Endothelial cell of umbilical vein (primary cell): ENCODE data around the gene PID1. TPM values are rescaled to one million over a fixed set of nuclear protein-coding genes. Genes with fewer than 3 reads are reported as not detected.

Experiments used
- BruUV-seq: library from RNA; stranded (reverse); fragments of 400-500 nt; replicated peaks from 2 replicates; lab custom pipeline; 2021; lab: Mats Ljungman, UMichigan
- CTCF ChIA-PET: fragments of 300-600, 350-600 bp; sonication (Branson Sonifier 250); formaldehyde crosslinking; loops from one replicate; lab custom pipeline; 2021; ENCODE audit warnings: antibody characterized with exemption, inconsistent platforms; lab: Charles Lee
- POLR2A ChIA-PET: fragments of 300-600, 350-600 bp; sonication (Branson Sonifier 250); formaldehyde crosslinking; loops from one replicate; lab custom pipeline; 2021; ENCODE audit warnings: antibody characterized with exemption, inconsistent platforms; lab: Charles Lee
- DNase-seq: peaks from one replicate; pipeline ENCODE4 v3.0.0-alpha.2; 2011; ENCODE audit warnings: low read depth, low spot score
- FAIRE-seq: peaks from 2 replicates; lab custom pipeline; 2011; peaks lifted over from hg19 to GRCh38; lab: Jason Lieb, UNC
- H2AFZ ChIP-seq: 2 replicates; pipeline ENCODE4 v1.6.0; 2012; ENCODE audit warnings: low read depth, low read length, control low read depth, inconsistent platforms
- H3K27ac ChIP-seq: 2 replicates; pipeline ENCODE4 v1.5.1; 2011; ENCODE audit warnings: low read depth, mild to moderate bottlenecking, control low read depth, low read length, moderate library complexity; ENCODE audit not compliant: insufficient read depth
- H3K27me3 ChIP-seq, 2 experiments: 2 replicates each; pipeline versions ENCODE4 v1.6.0 to v1.6.1; 2011; ENCODE audit warnings: low read length in 2 of 2, mixed read lengths in 1 of 2; ENCODE audit not compliant: control insufficient read depth in 2 of 2, insufficient read depth in 2 of 2
- H3K36me3 ChIP-seq, 2 experiments: 2 replicates in 1 of 2; 3 replicates in 1 of 2; pipeline ENCODE4 v1.5.1; 2011; ENCODE audit warnings: low read length in 2 of 2, mild to moderate bottlenecking in 1 of 2, moderate library complexity in 1 of 2; ENCODE audit not compliant: control insufficient read depth in 2 of 2, insufficient read depth in 2 of 2; ENCODE audit errors: extremely low read depth in 1 of 2
- H3K4me1 ChIP-seq: 3 replicates; pipeline ENCODE4 v1.5.1; 2011; ENCODE audit warnings: mild to moderate bottlenecking, low read length; ENCODE audit not compliant: control insufficient read depth, insufficient read depth; ENCODE audit errors: extremely low read depth
- H3K4me2 ChIP-seq: 2 replicates; pipeline ENCODE4 v1.6.1; 2011; ENCODE audit warnings: low read length, control low read depth, mixed read lengths; ENCODE audit not compliant: insufficient read depth
- H3K4me3 ChIP-seq, 3 experiments: fragments of 200-600 bp in 1 of 3; sonication (generic), shearing (Covaris generic) in 1 of 3; replicated peaks in 1 of 3; 2 replicates each; pipeline ENCODE4 v1.5.1; 2011 to 2016; ENCODE audit warnings: control low read depth in 3 of 3, low read length in 3 of 3, mild to moderate bottlenecking in 2 of 3, inconsistent platforms in 1 of 3, low read depth in 1 of 3, moderate library complexity in 1 of 3; ENCODE audit not compliant: insufficient read depth in 1 of 3
- H3K79me2 ChIP-seq: 2 replicates; pipeline ENCODE4 v1.6.0; 2012; ENCODE audit warnings: low read length, inconsistent platforms; ENCODE audit not compliant: control insufficient read depth, insufficient read depth
- H3K9ac ChIP-seq: replicated peaks from 2 replicates; pipeline ENCODE3; 2011; ENCODE audit warnings: low read length, control low read depth; ENCODE audit not compliant: insufficient read depth; ENCODE audit errors: extremely low read depth
- H3K9me1 ChIP-seq: replicated peaks from 3 replicates; pipeline ENCODE4 v1.6.0; 2011; ENCODE audit warnings: mild to moderate bottlenecking, low read length; ENCODE audit not compliant: control insufficient read depth, insufficient read depth; ENCODE audit errors: extremely low read depth
- H3K9me3 ChIP-seq: replicated peaks from 2 replicates; pipeline ENCODE4 v1.5.1; 2012; ENCODE audit warnings: low read length, inconsistent platforms; ENCODE audit not compliant: control insufficient read depth, insufficient read depth
- H4K20me1 ChIP-seq: replicated peaks from 2 replicates; pipeline ENCODE3; 2011; ENCODE audit warnings: mild to moderate bottlenecking, low read length; ENCODE audit not compliant: control insufficient read depth, insufficient read depth; ENCODE audit errors: extremely low read depth
- EZH2 ChIP-seq: IDR thresholded peaks from 2 replicates; pipeline ENCODE4 v1.6.1; 2012; ENCODE audit warnings: borderline replicate concordance, low read depth, mild to moderate bottlenecking, moderate library complexity, low read length, inconsistent platforms; ENCODE audit not compliant: severe bottlenecking
- FOS ChIP-seq: IDR thresholded peaks from 2 replicates; pipeline ENCODE4 v1.6.1; 2011; ENCODE audit warnings: mild to moderate bottlenecking, low read length, moderate library complexity, borderline replicate concordance; ENCODE audit not compliant: insufficient read depth
- GATA2 ChIP-seq: IDR thresholded peaks from 2 replicates; pipeline ENCODE4 v1.7.0; 2011; ENCODE audit warnings: low read depth, mild to moderate bottlenecking, moderate library complexity, mixed read lengths, low read length; ENCODE audit not compliant: insufficient read length, insufficient read depth
- JUN ChIP-seq: IDR thresholded peaks from 2 replicates; pipeline ENCODE4 v1.6.1; 2011; ENCODE audit warnings: borderline replicate concordance, low read depth; ENCODE audit not compliant: insufficient read length, insufficient read depth
- MYC ChIP-seq: IDR thresholded peaks from one replicate; pipeline ENCODE4 v1.6.1; 2011; ENCODE audit warnings: mild to moderate bottlenecking, low read depth, low read length
- POLR2A ChIP-seq: IDR thresholded peaks from 2 replicates; pipeline ENCODE4 v1.6.1; 2012; ENCODE audit warnings: low read depth, mild to moderate bottlenecking, control low read depth, low read length
- POLR2AphosphoS5 ChIP-seq: IDR thresholded peaks from 2 replicates; pipeline ENCODE4 v1.6.1; 2012; ENCODE audit warnings: low read depth, mild to moderate bottlenecking, control low read depth, low read length, moderate library complexity; ENCODE audit not compliant: insufficient read depth
- dilution Hi-C: fragments of 300-500 bp; cut with MboI; formaldehyde crosslinking; loops from one replicate; pipeline ENCODE4 v1.15.0; 2019; ENCODE audit warnings: low sequenced_read_pairs; ENCODE audit not compliant: extremely low pct_ligation_motif_present
- intact Hi-C: fragments of 100-400 bp; cut with micrococcal nuclease; formaldehyde crosslinking; loops from one replicate; pipeline ENCODE4 v1.10.0; 2022
- polyA plus RNA-seq, 4 experiments: library from polyadenylated mRNA; depleted of rRNA in 3 of 4; stranded (reverse) in 3 of 4; unstranded in 1 of 4; fragments of >200 nt; gene quantifications; 2 replicates each; pipeline versions ENCODE4 v1.2.1 to v1.2.3, GENCODE V29; 2011 to 2012; ENCODE audit warnings: missing spikeins in 1 of 4
- total RNA-seq: library from RNA; stranded (reverse); gene quantifications from 2 replicates; pipeline ENCODE4 v1.2.3, GENCODE V29; 2021
- TF ChIP-seq, protein P1 (sequence below): IDR thresholded peaks from 2 replicates; pipeline ENCODE4 v1.6.1; 2011; ENCODE audit not compliant: insufficient read depth, insufficient read length
- TF ChIP-seq, protein P2 (sequence below), 2 donors: IDR thresholded peaks; 1 replicate in 1 of 2; 2 replicates in 1 of 2; pipeline ENCODE4 v1.5.1; 2011; ENCODE audit warnings: low read length in 2 of 2, mild to moderate bottlenecking in 2 of 2, moderate library complexity in 2 of 2, control low read depth in 1 of 2, inconsistent platforms in 1 of 2, low read depth in 1 of 2; ENCODE audit not compliant: insufficient read depth in 1 of 2; ENCODE audit errors: extremely low read depth in 1 of 2

Gene PID1
- total and polyA plus RNA-seq, 2 donors (not counting 3 experiments of a cell fraction or from before 2014, with no cell fraction given): not detected

DNA sequence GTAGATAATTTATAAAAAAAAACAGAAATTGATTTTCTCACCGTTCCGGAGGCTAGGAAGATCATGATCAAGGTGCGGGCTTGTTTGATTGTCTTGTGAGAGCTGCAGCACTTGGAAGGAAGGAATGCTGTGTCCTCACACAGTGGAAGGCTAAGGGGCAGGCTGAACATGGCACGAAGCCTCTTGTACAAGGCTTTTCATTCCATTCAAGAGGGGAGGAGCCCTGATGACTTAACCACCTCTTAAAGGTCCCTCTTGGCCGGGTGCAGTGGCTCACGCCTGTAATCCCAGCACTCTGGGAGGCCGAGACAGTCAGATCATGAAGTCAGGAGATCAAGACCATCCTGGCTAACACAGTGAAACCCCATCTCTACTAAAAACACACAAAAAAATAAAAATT, 39.2 kb downstream of the PID1 start:
- FAIRE-seq (no peak), DNase-seq (no peak)
- Histone ChIP-seq H3K4me2 (no peak overlapping the region), H3K9me1 (no peaks in the 10 kb centered on the region), H3K36me3 (no peaks in the 10 kb centered on the region), H3K4me3 (no peak overlapping the region), H2AFZ (no peak overlapping the region), H3K79me2 (no peaks in the 10 kb centered on the region), H3K27ac (no peak overlapping the region), H4K20me1 (no peaks in the 10 kb centered on the region), H3K9ac (no peak overlapping the region), H3K27me3 (no peaks in the 10 kb centered on the region), H3K4me1 (no peaks in the 10 kb centered on the region), H3K9me3 (no peaks in the 10 kb centered on the region)
- POLR2A ChIA-PET: no interaction called here
- intact Hi-C loops (no loop called here), dilution Hi-C loops (no loop called here)
- CTCF ChIA-PET: no interaction called here
- no TSS peak for BruUV-seq
- TF ChIP-seq POLR2A (no peak), GATA2 (no peak), JUN (no peak), EZH2 (no peak), MYC (no peak), POLR2AphosphoS5 (no peak), FOS (no peak)
- TF ChIP-seq, protein P1, sequence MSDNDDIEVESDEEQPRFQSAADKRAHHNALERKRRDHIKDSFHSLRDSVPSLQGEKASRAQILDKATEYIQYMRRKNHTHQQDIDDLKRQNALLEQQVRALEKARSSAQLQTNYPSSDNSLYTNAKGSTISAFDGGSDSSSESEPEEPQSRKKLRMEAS: no peak
- TF ChIP-seq, protein P2, sequence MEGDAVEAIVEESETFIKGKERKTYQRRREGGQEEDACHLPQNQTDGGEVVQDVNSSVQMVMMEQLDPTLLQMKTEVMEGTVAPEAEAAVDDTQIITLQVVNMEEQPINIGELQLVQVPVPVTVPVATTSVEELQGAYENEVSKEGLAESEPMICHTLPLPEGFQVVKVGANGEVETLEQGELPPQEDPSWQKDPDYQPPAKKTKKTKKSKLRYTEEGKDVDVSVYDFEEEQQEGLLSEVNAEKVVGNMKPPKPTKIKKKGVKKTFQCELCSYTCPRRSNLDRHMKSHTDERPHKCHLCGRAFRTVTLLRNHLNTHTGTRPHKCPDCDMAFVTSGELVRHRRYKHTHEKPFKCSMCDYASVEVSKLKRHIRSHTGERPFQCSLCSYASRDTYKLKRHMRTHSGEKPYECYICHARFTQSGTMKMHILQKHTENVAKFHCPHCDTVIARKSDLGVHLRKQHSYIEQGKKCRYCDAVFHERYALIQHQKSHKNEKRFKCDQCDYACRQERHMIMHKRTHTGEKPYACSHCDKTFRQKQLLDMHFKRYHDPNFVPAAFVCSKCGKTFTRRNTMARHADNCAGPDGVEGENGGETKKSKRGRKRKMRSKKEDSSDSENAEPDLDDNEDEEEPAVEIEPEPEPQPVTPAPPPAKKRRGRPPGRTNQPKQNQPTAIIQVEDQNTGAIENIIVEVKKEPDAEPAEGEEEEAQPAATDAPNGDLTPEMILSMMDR (IDR thresholded peaks at IDR 0.05; ENCODE audit: extremely low read depth in 1 of 2, insufficient read depth in 1 of 2, low read depth in 1 of 2, low read length in 2 of 2): no peak
